ENCODE results near the gene RRM2.

DNA sequence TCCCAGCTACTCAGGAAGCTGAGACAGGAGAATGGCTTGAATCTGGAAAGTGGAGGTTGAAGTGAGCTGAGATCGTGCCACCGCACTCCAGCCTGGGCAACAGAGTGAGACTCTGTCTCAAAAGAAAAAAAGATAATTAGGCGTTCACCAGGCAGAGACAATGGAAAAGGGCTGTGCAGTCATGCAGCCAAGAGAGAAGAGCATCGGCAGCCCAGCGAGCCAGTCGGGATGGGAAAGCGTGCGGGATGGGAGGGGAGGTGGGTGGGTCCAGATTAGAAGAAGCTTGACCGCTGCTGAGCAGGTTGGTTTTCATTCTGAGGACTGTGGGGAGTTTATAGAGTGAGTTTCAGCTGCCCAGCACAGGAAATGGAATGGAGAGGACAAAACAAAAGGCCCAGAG, 27.4 kb upstream of the RRM2 start:
- TF ChIP-seq EZH2 (IDR thresholded peaks at IDR 0.05; ENCODE audit: insufficient read depth, poor library complexity, severe bottlenecking): no peak
- no peak for TF ChIP-seq EZH2phosphoT487 (IDR thresholded peaks at IDR 0.05; ENCODE audit: insufficient read depth, low read depth)

Measured in GM23248 (cell line).